Mesothelial cell of epicardium (in vitro differentiated cells): ENCODE data around the gene IL1RN. TPM values are rescaled to one million over a fixed set of nuclear protein-coding genes. Genes with fewer than 3 reads are reported as not detected.

Source experiments
- DNase-seq, 2 experiments: peaks; one replicate each; pipeline ENCODE4 v3.0.0; 2021; ENCODE audit warnings: low spot score in 2 of 2; ENCODE audit not compliant: unreplicated experiment in 2 of 2
- H3K27ac Mint-ChIP-seq: 2 replicates; pipeline ENCODE4 v1.8.0; 2021; ENCODE audit warnings: mixed read lengths
- H3K27me3 Mint-ChIP-seq: 2 replicates; pipeline ENCODE4 v1.8.0; 2021; ENCODE audit warnings: low read depth, mixed read lengths
- H3K36me3 Mint-ChIP-seq: 2 replicates; pipeline ENCODE4 v1.8.0; 2021; ENCODE audit warnings: mixed read lengths
- H3K4me1 Mint-ChIP-seq: 2 replicates; pipeline ENCODE4 v1.8.0; 2021; ENCODE audit warnings: mixed read lengths
- H3K4me3 Mint-ChIP-seq: 2 replicates; pipeline ENCODE4 v1.8.0; 2021; ENCODE audit warnings: mild to moderate bottlenecking, moderate library complexity, mixed read lengths
- H3K9me3 Mint-ChIP-seq: 2 replicates; pipeline ENCODE4 v1.8.0; 2021; ENCODE audit warnings: mixed read lengths
- total RNA-seq: library from RNA; stranded (reverse); gene quantifications from 3 replicates; pipeline ENCODE4 v1.2.1, GENCODE V29; 2021
- TF ChIP-seq, protein P1 (sequence below): fragments of 200-600 bp; sonication (generic); IDR thresholded peaks from one replicate; pipeline ENCODE4 v1.5.0; 2021; ENCODE audit warnings: antibody characterized with exemption; ENCODE audit not compliant: unreplicated experiment

Gene IL1RN
- total RNA-seq, 1 donor from 2014 or later: not detected

DNA sequence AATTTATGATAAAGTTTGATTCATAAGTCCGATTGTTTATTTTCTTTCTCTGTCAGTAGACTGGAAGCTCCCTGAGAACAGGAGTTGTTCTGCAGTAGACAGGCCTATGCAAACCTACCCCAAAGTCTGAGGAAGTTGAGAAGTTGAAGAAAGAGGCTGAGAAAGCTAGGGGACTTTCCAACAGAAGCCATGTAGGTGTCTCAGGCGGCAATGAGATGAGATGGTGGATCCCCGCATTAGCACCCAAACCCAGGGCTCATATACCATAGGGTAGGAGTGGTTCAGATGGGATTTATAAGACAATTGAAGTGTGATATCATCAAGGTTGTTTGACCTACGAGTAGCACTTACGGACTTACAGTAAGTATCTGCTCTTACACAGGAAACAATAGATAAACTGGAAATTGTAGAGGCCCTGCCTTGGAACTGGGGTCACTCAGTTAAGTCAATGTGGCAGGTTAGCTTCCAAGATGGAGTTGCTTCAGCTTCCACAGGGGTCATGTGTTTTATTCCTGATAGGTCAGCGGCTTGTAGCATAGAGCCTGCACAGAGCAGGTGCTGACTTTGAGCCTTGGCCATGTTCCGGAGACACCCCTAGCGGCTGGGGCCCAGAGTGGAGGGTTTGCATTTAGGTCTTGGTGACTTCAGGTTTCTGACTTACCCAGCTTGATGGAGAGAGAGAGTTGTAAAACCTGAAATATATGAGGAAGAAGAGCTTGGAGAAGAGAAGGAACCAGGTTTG lies 44.1 kb downstream of the IL1RN start:
- Mint-ChIP-seq H3K27ac (no peak overlapping the region), H3K4me3 (no peak overlapping the region), H3K9me3 (peaks cover 4% of the 10 kb centered on the region), H3K27me3 (no peaks in the 10 kb centered on the region), H3K4me1 (peaks cover 3% of the 10 kb centered on the region), H3K36me3 (no peaks in the 10 kb centered on the region)
- TF ChIP-seq, protein P1, sequence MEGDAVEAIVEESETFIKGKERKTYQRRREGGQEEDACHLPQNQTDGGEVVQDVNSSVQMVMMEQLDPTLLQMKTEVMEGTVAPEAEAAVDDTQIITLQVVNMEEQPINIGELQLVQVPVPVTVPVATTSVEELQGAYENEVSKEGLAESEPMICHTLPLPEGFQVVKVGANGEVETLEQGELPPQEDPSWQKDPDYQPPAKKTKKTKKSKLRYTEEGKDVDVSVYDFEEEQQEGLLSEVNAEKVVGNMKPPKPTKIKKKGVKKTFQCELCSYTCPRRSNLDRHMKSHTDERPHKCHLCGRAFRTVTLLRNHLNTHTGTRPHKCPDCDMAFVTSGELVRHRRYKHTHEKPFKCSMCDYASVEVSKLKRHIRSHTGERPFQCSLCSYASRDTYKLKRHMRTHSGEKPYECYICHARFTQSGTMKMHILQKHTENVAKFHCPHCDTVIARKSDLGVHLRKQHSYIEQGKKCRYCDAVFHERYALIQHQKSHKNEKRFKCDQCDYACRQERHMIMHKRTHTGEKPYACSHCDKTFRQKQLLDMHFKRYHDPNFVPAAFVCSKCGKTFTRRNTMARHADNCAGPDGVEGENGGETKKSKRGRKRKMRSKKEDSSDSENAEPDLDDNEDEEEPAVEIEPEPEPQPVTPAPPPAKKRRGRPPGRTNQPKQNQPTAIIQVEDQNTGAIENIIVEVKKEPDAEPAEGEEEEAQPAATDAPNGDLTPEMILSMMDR: no peak
- no peak for DNase-seq

DNA sequence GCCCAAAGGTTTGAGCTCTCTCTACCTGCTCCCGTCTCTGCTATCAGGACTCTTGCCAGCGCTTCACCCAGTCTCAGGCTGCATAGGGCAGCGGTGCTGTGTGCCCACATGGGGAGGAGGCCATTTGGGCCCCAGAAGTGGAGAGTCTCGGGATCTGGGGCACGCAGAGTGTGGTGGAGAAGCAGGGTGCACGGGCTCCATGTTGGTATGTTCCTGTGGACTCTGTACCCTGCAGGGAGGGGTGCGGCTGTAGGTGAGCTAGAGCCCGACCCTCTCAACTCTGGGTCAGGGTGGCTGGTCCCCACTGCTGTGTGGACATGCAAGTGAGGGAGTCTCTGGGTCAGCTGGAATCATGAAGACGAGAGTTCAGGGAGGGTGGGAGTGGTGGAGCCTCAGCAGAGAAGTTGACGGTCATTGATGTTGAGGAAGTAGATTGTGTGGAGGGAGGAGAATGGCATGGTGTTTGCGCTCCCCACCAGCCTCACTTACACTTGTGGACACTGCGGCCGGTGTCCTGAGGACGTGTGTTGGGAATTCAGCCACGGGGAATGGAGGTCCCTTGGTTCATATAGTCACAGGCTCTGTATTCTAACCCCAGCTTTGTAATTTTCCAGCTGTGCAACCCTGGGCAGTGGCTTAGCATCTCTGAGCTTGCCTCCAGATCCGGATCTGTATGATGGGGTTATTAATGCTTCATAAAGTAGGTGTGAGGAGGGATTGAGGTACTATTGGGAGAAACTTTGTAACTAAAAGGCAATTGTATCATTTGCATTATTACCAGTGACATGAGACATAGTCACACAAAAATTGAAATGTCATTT lies 45.5 kb downstream of the IL1RN start:
- no peak for DNase-seq
- Mint-ChIP-seq H3K9me3 (peaks cover 4% of the 10 kb centered on the region), H3K4me3 (no peak overlapping the region)

DNA sequence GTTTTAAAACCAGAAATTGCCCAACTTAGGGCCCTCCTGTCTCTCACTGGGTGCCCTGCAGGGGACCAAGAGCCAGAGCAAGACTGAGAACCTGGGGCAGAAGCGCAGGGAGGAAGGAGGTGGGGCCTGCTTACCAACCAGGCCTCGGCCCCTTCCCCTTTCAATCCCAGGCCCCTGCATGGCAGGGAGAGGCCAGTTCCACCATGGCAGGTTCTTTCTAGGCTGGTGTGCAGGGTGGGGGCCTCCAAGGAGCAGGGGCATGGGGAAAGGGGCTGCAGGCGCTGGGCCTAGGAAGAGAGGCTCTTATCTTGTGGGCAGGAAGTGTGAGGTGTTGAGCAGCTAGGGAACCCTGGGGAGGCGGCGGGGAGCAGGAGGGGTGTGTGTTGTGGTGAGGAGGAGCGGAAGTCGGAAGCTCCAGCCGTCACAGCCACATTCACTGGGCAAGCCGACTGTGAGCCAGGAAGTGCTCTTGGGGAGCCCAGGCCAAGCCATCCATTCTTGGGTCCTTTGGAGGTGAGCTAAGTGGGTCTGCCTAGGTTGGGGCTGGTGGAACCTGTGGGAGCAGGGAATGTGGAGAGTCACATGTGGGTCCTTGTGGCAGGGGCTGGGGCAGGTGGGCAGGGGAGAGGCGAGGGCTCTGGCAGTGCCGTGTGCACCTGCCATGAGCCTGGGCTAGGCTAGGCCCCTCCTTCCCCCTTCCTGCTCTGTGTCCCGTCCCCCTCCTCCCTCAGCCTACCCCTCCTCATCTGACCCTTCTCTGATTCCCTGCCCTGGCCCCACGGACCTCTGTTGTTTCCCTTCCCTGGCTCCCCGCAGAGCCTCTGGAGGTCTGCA lies 46.4 kb downstream of the IL1RN start, which contains the start of gene PSD4:
Gene PSD4 (plus strand): TSS at position 430 of the 834 bp plus-strand sequence. CDS start 8,486 bp downstream, outside the sequence.
- H3K27me3 Mint-ChIP-seq: no peaks in the 10 kb centered on the region
- H3K4me3 Mint-ChIP-seq: no peak within 1 kb of the TSS
- H3K36me3 Mint-ChIP-seq: no peaks in the 10 kb centered on the region
- no peak for DNase-seq
- peaks cover 3% of the 10 kb centered on the region for H3K4me1 Mint-ChIP-seq
- TF ChIP-seq, protein P1: no peak
- no peak within 1 kb of the TSS for H3K27ac Mint-ChIP-seq
- peaks cover 4% of the 10 kb centered on the region for H3K9me3 Mint-ChIP-seq

More for the DNA sequence above, 45.5 kb downstream of the IL1RN start:
- H3K27me3 Mint-ChIP-seq: no peaks in the 10 kb centered on the region
- TF ChIP-seq, protein P1: no peak
- H3K4me1 Mint-ChIP-seq: peaks cover 3% of the 10 kb centered on the region
- H3K27ac Mint-ChIP-seq: no peak overlapping the region
- no peaks in the 10 kb centered on the region for H3K36me3 Mint-ChIP-seq

DNA sequence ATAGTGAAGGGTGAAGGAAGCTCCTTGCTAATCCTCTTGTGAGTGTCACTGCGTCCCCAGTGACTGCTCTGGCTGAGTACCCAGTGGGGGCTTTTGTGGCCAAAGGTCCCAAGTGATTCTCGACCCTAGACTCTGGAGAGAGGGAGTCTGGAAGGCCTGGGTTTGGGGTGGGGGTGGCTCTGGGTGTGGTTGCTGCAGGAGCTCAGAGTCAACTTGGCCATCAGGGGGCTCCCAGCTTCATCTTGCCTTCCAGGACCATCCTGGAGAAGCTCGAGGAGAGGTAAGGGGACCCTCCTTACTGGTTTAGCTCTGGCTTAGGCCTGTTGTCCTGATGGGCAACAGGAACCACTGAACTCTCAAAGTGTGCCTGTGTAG lies 47.0 kb downstream of the IL1RN start:
- Mint-ChIP-seq H3K4me3 (no peak overlapping the region), H3K4me1 (peaks cover 3% of the 10 kb centered on the region), H3K27me3 (no peaks in the 10 kb centered on the region), H3K9me3 (peaks cover 4% of the 10 kb centered on the region), H3K36me3 (no peaks in the 10 kb centered on the region), H3K27ac (no peak overlapping the region)
- TF ChIP-seq, protein P1: no peak
- DNase-seq: no peak

DNA sequence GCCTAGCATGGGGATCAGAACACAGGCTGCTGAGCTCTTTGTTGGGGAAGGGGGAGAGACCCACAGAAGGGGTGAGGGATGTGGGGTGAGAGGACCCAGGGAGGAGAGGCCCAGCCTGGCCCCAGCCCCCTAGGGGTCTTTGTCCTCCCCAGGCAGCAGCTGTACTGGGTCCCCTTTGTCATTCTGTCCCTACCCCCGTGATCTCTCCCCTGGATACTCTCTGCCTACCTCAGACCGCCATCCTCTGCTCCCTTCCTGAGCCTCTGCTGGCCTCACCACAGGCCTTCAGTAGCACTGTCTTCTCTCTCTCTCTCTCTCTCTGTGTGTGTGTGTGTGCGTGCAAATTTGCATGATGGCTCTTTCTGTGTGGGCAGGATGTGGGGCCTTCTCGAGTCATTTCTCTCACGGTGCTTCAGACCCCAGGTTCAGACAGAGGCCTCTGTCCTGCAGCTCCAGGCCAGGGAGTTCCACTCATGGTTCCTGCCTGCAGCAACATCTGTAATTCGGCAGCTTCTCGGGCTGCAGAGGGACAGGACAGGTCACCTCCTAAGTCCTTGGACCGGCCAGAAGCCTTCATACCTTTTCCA lies 47.7 kb downstream of the IL1RN start:
- Mint-ChIP-seq H3K4me3 (no peak overlapping the region), H3K9me3 (peaks cover 4% of the 10 kb centered on the region), H3K4me1 (peaks cover 4% of the 10 kb centered on the region), H3K36me3 (no peaks in the 10 kb centered on the region), H3K27me3 (no peaks in the 10 kb centered on the region), H3K27ac (no peak overlapping the region)
- DNase-seq: no peak
- TF ChIP-seq, protein P1: no peak
